Erythroblast (primary cell): ENCODE data around the gene CHIA.

Experiments used
- GATA1 ChIP-seq: IDR thresholded peaks from 2 replicates; pipeline ENCODE4 v1.6.1; 2011; ENCODE audit warnings: low read depth, mild to moderate bottlenecking, control low read depth, low read length, moderate library complexity
- POLR2A ChIP-seq: IDR thresholded peaks from 2 replicates; pipeline ENCODE4 v1.6.1; 2011; ENCODE audit warnings: mild to moderate bottlenecking, low read length

DNA sequence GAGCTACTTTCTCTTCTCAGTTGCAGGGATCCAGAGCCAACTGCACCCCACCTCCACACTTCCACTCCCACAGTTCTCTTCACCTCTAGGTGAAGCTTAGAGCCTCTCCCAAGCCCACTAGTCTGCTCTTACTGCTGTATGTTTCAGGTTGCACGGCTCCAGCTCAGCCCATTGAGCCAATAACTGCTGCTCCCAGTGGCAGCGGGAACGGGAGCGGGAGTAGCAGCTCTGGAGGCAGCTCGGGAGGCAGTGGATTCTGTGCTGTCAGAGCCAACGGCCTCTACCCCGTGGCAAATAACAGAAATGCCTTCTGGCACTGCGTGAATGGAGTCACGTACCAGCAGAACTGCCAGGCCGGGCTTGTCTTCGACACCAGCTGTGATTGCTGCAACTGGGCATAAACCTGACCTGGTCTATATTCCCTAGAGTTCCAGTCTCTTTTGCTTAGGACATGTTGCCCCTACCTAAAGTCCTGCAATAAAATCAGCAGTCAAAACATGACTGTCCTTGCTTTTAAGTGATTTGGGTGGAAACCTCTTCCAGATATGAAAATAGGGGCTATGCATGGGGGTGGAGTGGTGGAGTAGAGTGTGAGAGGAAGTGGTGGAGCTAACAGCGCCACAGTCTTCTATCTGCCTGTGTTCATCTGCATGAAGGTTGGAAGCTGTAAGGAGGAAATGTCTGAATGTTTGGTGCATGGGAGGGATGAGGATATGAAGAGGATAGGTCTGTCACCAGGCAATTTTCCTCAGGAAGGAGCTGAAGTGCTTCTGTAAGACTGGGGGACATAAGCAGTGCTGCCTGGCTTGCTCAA is 29.6 kb downstream of the CHIA start:
- no peak for TF ChIP-seq POLR2A
- TF ChIP-seq GATA1 = no peak
